HG03045 (cell line): Measurements from ENCODE around the gene LHCGR.
A peak's percentile ranks its signal among the peaks of the same experiment; 100 is the strongest.

Experiments used
- ATAC-seq: cut with Tn5 transposase; IDR thresholded peaks from one replicate; pipeline ENCODE4 v1.9.1; 2021; ENCODE audit warnings: mild to moderate bottlenecking, moderate library complexity; ENCODE audit not compliant: unreplicated experiment

Gene LHCGR

GRCh38 chr2:48755473-48755872 lies at the start of gene LHCGR:
LHCGR (minus strand) TSS chr2:48755724; CDS start chr2:48755671, 53 bp downstream.
- ATAC-seq = no peak

- no peak for ATAC-seq
Measured at GRCh38 chr2:48799601-48800000, 44.1 kb upstream of the LHCGR start.

GRCh38 chr2:48795065-48795464 lies 39.5 kb upstream of the LHCGR start:
- no peak for ATAC-seq

GRCh38 chr2:48793671-48794070 lies 38.1 kb upstream of the LHCGR start:
- no peak for ATAC-seq

GRCh38 chr2:48792030-48792429 lies 36.5 kb upstream of the LHCGR start:
- no peak for ATAC-seq

GRCh38 chr2:48790407-48791170 lies 35.1 kb upstream of the LHCGR start:
- no peak for ATAC-seq

- no peak for ATAC-seq
Measured at GRCh38 chr2:48787580-48787979, 32.1 kb upstream of the LHCGR start.

GRCh38 chr2:48781366-48781765 lies 25.8 kb upstream of the LHCGR start:
- no peak for ATAC-seq

- no peak for ATAC-seq
Measured at GRCh38 chr2:48779019-48779716, 23.6 kb upstream of the LHCGR start.

GRCh38 chr2:48774251-48774650 lies 18.7 kb upstream of the LHCGR start:
- no peak for ATAC-seq

- no peak for ATAC-seq
Measured at GRCh38 chr2:48771241-48772014, 15.9 kb upstream of the LHCGR start.

GRCh38 chr2:48770181-48770580 lies 14.7 kb upstream of the LHCGR start:
- no peak for ATAC-seq

- no peak for ATAC-seq
Measured at GRCh38 chr2:48768669-48769068, 13.1 kb upstream of the LHCGR start.

- ATAC-seq = no peak
Measured at GRCh38 chr2:48767330-48767729, 11.8 kb upstream of the LHCGR start.

- no peak for ATAC-seq
Measured at GRCh38 chr2:48760826-48761225, 5.3 kb upstream of the LHCGR start.

- no peak for ATAC-seq
Measured at GRCh38 chr2:48759682-48760081, 4.2 kb upstream of the LHCGR start.

- no peak for ATAC-seq
Measured at GRCh38 chr2:48756289-48756688, 765 bp upstream of the LHCGR start.

- no peak for ATAC-seq
Measured at GRCh38 chr2:48754874-48755273, 650 bp downstream of the LHCGR start.

GRCh38 chr2:48753228-48753627 lies 2.3 kb downstream of the LHCGR start:
- no peak for ATAC-seq

GRCh38 chr2:48750128-48750739 lies 5.3 kb downstream of the LHCGR start:
- ATAC-seq = peak; percentile 49
